SK-N-MC (cell line): Measurements from ENCODE around the gene DDX51.

Experiments used
- DNase-seq: peaks from one replicate; pipeline ENCODE4 v3.0.0-alpha.2; 2011; ENCODE audit warnings: low read depth, low spot score
- H3K27ac ChIP-seq: fragments of 200-600 bp; sonication (generic); 2 replicates; pipeline ENCODE4 v1.5.1; 2016; ENCODE audit warnings: mixed run types
- H3K36me3 ChIP-seq: fragments of 200-600 bp; sonication (generic); 2 replicates; pipeline ENCODE4 v1.6.1; 2017; ENCODE audit warnings: antibody characterized with exemption, low read length, mixed read lengths; ENCODE audit not compliant: insufficient read depth
- H3K4me3 ChIP-seq: fragments of 200-600 bp; sonication (generic); 2 replicates; pipeline ENCODE4 v1.5.1; 2016
- H3K9ac ChIP-seq: fragments of 200-600 bp; sonication (generic); 2 replicates; pipeline ENCODE4 v1.8.0; 2017; ENCODE audit warnings: mixed run types, mixed read lengths; ENCODE audit not compliant: insufficient read length
- H3K9me3 ChIP-seq: fragments of 200-600 bp; sonication (generic); 2 replicates; pipeline ENCODE4 v1.6.1; 2017; ENCODE audit warnings: low read depth, mild to moderate bottlenecking, antibody characterized with exemption, low read length, moderate library complexity, mixed read lengths
- EZH2 ChIP-seq: fragments of 200-600 bp; sonication (generic); IDR thresholded peaks from one replicate; pipeline ENCODE4 v1.6.1; 2017; ENCODE audit warnings: antibody characterized with exemption
- FOXP2 ChIP-seq: optimal IDR thresholded peaks from 2 replicates; pipeline ENCODE3; 2011; ENCODE audit warnings: mild to moderate bottlenecking, moderate library complexity; ENCODE audit not compliant: insufficient read depth; ENCODE audit errors: extremely low read length, control extremely low read depth
- POLR2AphosphoS5 ChIP-seq: IDR thresholded peaks from 2 replicates; pipeline ENCODE4 v1.6.1; 2012; ENCODE audit warnings: mild to moderate bottlenecking, low read depth, low read length, borderline replicate concordance

DDX51 gene

GRCh38 chr12:132146772-132147422, 2.8 kb upstream of the DDX51 start:
- Histone ChIP-seq H3K36me3 (peaks cover 22% of the 10 kb centered on the region; the same call in 1 of the 2 replicates), H3K9ac (no peak overlapping the region), H3K4me3 (no peak overlapping the region), H3K9me3 (no peaks in the 10 kb centered on the region), H3K27ac (no peak overlapping the region)
- TF ChIP-seq FOXP2: no peak
- DNase-seq: no peak

- Histone ChIP-seq H3K4me3 (no peak overlapping the region), H3K36me3 (peaks cover 30% of the 10 kb centered on the region; the same call in 1 of the 2 replicates), H3K9me3 (no peaks in the 10 kb centered on the region), H3K27ac (no peak overlapping the region), H3K9ac (no peak overlapping the region)
- no peak for DNase-seq
- TF ChIP-seq EZH2 (no peak), FOXP2 (no peak), POLR2AphosphoS5 (no peak)
Observed at GRCh38 chr12:132146098-132146497, 2.0 kb upstream of the DDX51 start.

GRCh38 chr12:132145334-132145733, 1.2 kb upstream of the DDX51 start:
- no peak for DNase-seq
- no peak overlapping the region for H3K27ac ChIP-seq
- H3K9ac ChIP-seq: peak overlapping the region; percentile 95
- no peaks in the 10 kb centered on the region for H3K9me3 ChIP-seq
- H3K4me3 ChIP-seq: peak overlapping the region; percentile 94
- H3K36me3 ChIP-seq: peaks cover 37% of the 10 kb centered on the region; the same call in 1 of the 2 replicates
- TF ChIP-seq FOXP2 (no peak), POLR2AphosphoS5 (no peak), EZH2 (no peak)

GRCh38 chr12:132144810-132145168, 670 bp upstream of the DDX51 start:
- Histone ChIP-seq H3K4me3 (peak overlapping the region; percentile 94), H3K27ac (no peak overlapping the region), H3K36me3 (peaks cover 43% of the 10 kb centered on the region; the same call in 1 of the 2 replicates), H3K9ac (peak overlapping the region; percentile 95), H3K9me3 (no peaks in the 10 kb centered on the region)
- no peak for TF ChIP-seq POLR2AphosphoS5
- no peak for TF ChIP-seq EZH2
- no peak for TF ChIP-seq FOXP2
- no peak for DNase-seq

- Histone ChIP-seq H3K36me3 (peaks cover 49% of the 10 kb centered on the region; the same call in 1 of the 2 replicates), H3K9ac (peak overlapping the region; percentile 75), H3K27ac (no peak overlapping the region), H3K4me3 (peak overlapping the region; percentile 94), H3K9me3 (no peaks in the 10 kb centered on the region)
- DNase-seq: no peak
- TF ChIP-seq FOXP2 (no peak), POLR2AphosphoS5 (no peak), EZH2 (no peak)
Observed at GRCh38 chr12:132143336-132144071, 615 bp downstream of the DDX51 start.

GRCh38 chr12:132142679-132143335, 1.3 kb downstream of the DDX51 start:
- no peak for DNase-seq
- no peaks in the 10 kb centered on the region for H3K9me3 ChIP-seq
- TF ChIP-seq POLR2AphosphoS5: no peak
- no peak for TF ChIP-seq FOXP2
- no peak for TF ChIP-seq EZH2
- H3K27ac ChIP-seq: no peak overlapping the region
- H3K9ac ChIP-seq: peak overlapping the region; percentile 75
- peak overlapping the region; percentile 94 for H3K4me3 ChIP-seq
- peaks cover 44% of the 10 kb centered on the region; the same call in 1 of the 2 replicates for H3K36me3 ChIP-seq

DNA sequence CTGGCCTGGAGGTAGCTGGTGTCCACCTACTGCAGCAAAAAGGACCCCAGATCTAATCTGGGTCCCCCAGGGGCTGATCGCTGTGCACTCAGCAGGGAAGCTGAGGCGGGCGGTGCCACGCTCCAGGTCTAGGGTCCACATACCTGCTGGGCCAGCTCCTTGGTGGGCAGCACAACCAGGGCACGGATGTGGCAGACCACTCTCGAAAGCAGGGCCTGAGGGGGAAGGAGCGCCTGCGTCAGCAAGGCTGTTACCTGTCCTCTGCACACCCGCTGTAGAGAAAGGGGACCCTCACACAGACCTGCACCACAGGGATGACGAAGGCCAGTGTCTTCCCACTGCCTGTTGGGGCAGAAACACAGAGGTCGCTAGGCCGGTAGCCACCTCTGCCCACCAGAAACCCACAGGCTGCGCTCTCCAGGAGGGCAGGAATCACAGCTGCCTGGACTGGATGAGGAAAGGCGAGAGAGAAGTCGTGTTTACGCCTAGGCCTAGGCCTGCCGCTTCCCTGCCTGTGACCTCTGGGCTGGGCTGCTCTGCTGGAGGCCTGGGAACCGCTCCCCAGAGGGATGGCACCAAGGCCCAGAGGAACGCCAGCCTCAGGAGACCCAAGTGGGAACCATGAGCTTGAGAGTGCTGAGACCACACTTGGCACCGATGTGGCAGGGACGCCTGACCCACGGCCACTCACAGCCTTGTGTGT, 2.0 kb downstream of the DDX51 start:
- H3K27ac ChIP-seq: no peak overlapping the region
- no peak for DNase-seq
- H3K4me3 ChIP-seq: no peak overlapping the region
- H3K9ac ChIP-seq: no peak overlapping the region
- no peaks in the 10 kb centered on the region for H3K9me3 ChIP-seq
- TF ChIP-seq EZH2: no peak
- no peak for TF ChIP-seq POLR2AphosphoS5
- no peak for TF ChIP-seq FOXP2
- H3K36me3 ChIP-seq: peaks cover 38% of the 10 kb centered on the region; the same call in 1 of the 2 replicates
